Measurements from ENCODE around the gene DEFB128. TPM values are rescaled to one million over a fixed set of nuclear protein-coding genes. Genes with fewer than 3 reads are reported as not detected.

DEFB128 gene
- total RNA-seq, 1 donor from 2014 or later: not detected

Other genes with a start within 250 kb of the DEFB128 start
- not detected in 2 replicates for gene DEFB125, start 102.0 kb downstream of the DEFB128 start, total RNA-seq
- gene DEFB126, start 47.1 kb downstream of the DEFB128 start, total RNA-seq: not detected in 2 replicates
- not detected in 2 replicates for gene DEFB127, start 32.3 kb downstream of the DEFB128 start, total RNA-seq
- gene DEFB129, start 37.5 kb upstream of the DEFB128 start, total RNA-seq: not detected in 2 replicates
- gene DEFB132, start 68.0 kb upstream of the DEFB128 start, total RNA-seq: not detected in 2 replicates
- gene C20orf96, start 101.0 kb upstream of the DEFB128 start, total RNA-seq: 5.7 and 6.7 TPM in 2 replicates
- gene ZCCHC3, start 107.9 kb upstream of the DEFB128 start, total RNA-seq: 23.7 and 24.6 TPM in 2 replicates
- 11.0 and 11.2 TPM in 2 replicates for gene SOX12, start 135.8 kb upstream of the DEFB128 start, total RNA-seq
- gene NRSN2, start 157.4 kb upstream of the DEFB128 start, total RNA-seq: 5.1 and 7.0 TPM in 2 replicates
- 39.3 and 41.1 TPM in 2 replicates for gene TRIB3, start 191.0 kb upstream of the DEFB128 start, total RNA-seq
- gene RBCK1, start 218.6 kb upstream of the DEFB128 start, total RNA-seq: 128 and 135 TPM in 2 replicates